A673 (cell line): ENCODE data around the gene CCDC110. TPM values are rescaled to one million over a fixed set of nuclear protein-coding genes. Genes with fewer than 3 reads are reported as not detected.

ENCODE experiments used
- BruUV-seq: library from RNA; stranded (reverse); fragments of 400-500 nt; replicated peaks from 2 replicates; lab custom pipeline; 2021; lab: Mats Ljungman, UMichigan
- CTCF ChIA-PET: fragments of 300-600 bp; sonication (Branson Sonifier 250); formaldehyde crosslinking; loops from one replicate; lab custom pipeline; 2022; ENCODE audit warnings: antibody characterized with exemption; lab: Charles Lee
- POLR2A ChIA-PET: fragments of 300-600 bp; sonication (Branson Sonifier 250); formaldehyde crosslinking; loops from one replicate; lab custom pipeline; 2022; ENCODE audit warnings: antibody characterized with exemption; ENCODE audit not compliant: low non-redundant PET; lab: Charles Lee
- DNase-seq: peaks from one replicate; pipeline ENCODE4 v3.0.0-alpha.2; 2015; ENCODE audit warnings: low spot score
- H3K27ac ChIP-seq: fragments of 200-600 bp; sonication (generic); 2 replicates; pipeline ENCODE4 v1.5.1; 2016; ENCODE audit warnings: mixed run types, low read depth, mild to moderate bottlenecking, mixed read lengths, antibody characterized with exemption, low read length; ENCODE audit not compliant: poor library complexity, severe bottlenecking
- H3K27me3 ChIP-seq: fragments of 200-600 bp; sonication (generic); replicated peaks from 2 replicates; pipeline ENCODE4 v1.6.1; 2017; ENCODE audit warnings: mixed run types, low read depth, mild to moderate bottlenecking, mixed read lengths, antibody characterized with exemption, low read length; ENCODE audit not compliant: insufficient read depth, poor library complexity
- H3K36me3 ChIP-seq: fragments of 200-600 bp; sonication (generic); 2 replicates; pipeline ENCODE4 v1.6.1; 2016; ENCODE audit warnings: mixed run types, mild to moderate bottlenecking, mixed read lengths, antibody characterized with exemption, low read length; ENCODE audit not compliant: insufficient read depth, poor library complexity, severe bottlenecking
- H3K4me1 ChIP-seq: fragments of 200-600 bp; sonication (generic); 2 replicates; pipeline ENCODE4 v1.6.1; 2017; ENCODE audit warnings: mixed run types, mild to moderate bottlenecking, mixed read lengths, antibody characterized with exemption, low read length; ENCODE audit not compliant: insufficient read depth, poor library complexity, severe bottlenecking
- H3K4me3 ChIP-seq: fragments of 200-600 bp; sonication (generic); 2 replicates; pipeline ENCODE4 v1.5.1; 2016; ENCODE audit warnings: low read depth, mixed run types, mild to moderate bottlenecking, mixed read lengths, low read length; ENCODE audit not compliant: poor library complexity, severe bottlenecking
- H3K9me3 ChIP-seq: fragments of 200-600 bp; sonication (generic); 2 replicates; pipeline ENCODE4 v1.6.1; 2016; ENCODE audit warnings: mixed run types, low read depth, mild to moderate bottlenecking, mixed read lengths, antibody characterized with exemption, low read length; ENCODE audit not compliant: poor library complexity, severe bottlenecking
- CTCF ChIP-seq: fragments of 300-800, 200-600 bp; sonication (generic); conservative IDR thresholded peaks from 2 replicates; pipeline ENCODE4 v1.5.1; 2017; ENCODE audit warnings: low read depth, mild to moderate bottlenecking, antibody characterized with exemption, low read length, moderate library complexity, mixed read lengths
- EZH2 ChIP-seq: fragments of 200-600 bp; sonication (generic); IDR thresholded peaks from 2 replicates; pipeline ENCODE4 v1.6.1; 2017; ENCODE audit warnings: borderline replicate concordance, low read depth, mild to moderate bottlenecking, mixed read lengths, antibody characterized with exemption, low read length; ENCODE audit not compliant: poor library complexity, severe bottlenecking
- intact Hi-C: fragments of 100-400 bp; cut with micrococcal nuclease; formaldehyde crosslinking; loops from one replicate; pipeline ENCODE4 v1.10.0; 2022; ENCODE audit not compliant: unreplicated experiment
- total RNA-seq: library from RNA; stranded (reverse); gene quantifications from 2 replicates; pipeline ENCODE4 v1.2.3, GENCODE V29; 2021

The CCDC110 gene
- total RNA-seq, 1 experiment from 2014 or later, result not detected

- Histone ChIP-seq H3K9me3 (no peaks in the 10 kb centered on the region), H3K27ac (no peak overlapping the region), H3K27me3 (peaks cover 34% of the 10 kb centered on the region), H3K4me1 (no peaks in the 10 kb centered on the region), H3K4me3 (no peak overlapping the region), H3K36me3 (no peaks in the 10 kb centered on the region)
- intact Hi-C loops, result no loop called here
- BruUV-seq, result no TSS peak
- DNase-seq, result no peak
- POLR2A ChIA-PET, result no interaction called here
- CTCF ChIA-PET, result no interaction called here
- TF ChIP-seq CTCF (no peak), EZH2 (no peak)
Observed at GRCh38 chr4:185464887-185465286, 6.6 kb downstream of the CCDC110 start.

GRCh38 chr4:185464183-185464582 is 7.3 kb downstream of the CCDC110 start:
- H3K27ac ChIP-seq, result no peak overlapping the region
- H3K9me3 ChIP-seq, result no peaks in the 10 kb centered on the region
- H3K4me1 ChIP-seq, result no peaks in the 10 kb centered on the region
- ChIA-PET CTCF (no interaction called here), POLR2A (no interaction called here)
- no peaks in the 10 kb centered on the region for H3K36me3 ChIP-seq
- H3K4me3 ChIP-seq, result no peak overlapping the region
- no peak for TF ChIP-seq EZH2
- TF ChIP-seq CTCF, result no peak
- peaks cover 34% of the 10 kb centered on the region for H3K27me3 ChIP-seq
- intact Hi-C loops, result no loop called here
- no TSS peak for BruUV-seq
- DNase-seq, result no peak

DNA sequence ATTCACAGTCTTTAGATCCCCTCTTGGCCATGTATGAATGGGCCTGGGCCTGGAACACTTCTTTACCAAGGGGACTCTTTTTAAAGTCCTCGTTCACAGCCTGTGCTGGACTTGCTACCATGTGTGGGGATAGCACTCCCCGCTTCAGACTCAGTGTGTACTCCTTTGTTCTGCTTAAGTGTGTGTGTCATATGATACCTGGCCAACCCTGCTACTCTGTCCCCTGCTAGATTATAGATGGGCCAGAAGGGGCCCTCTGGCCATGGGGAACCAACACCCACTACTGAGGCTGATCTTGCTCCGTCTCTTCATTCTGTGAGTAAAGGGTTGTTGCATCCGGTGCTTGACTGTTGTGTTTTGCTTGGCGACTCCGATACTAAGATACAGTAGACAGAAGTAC is 8.0 kb downstream of the CCDC110 start:
- no peaks in the 10 kb centered on the region for H3K9me3 ChIP-seq
- BruUV-seq, result no TSS peak
- no peaks in the 10 kb centered on the region for H3K36me3 ChIP-seq
- POLR2A ChIA-PET, result no interaction called here
- H3K4me3 ChIP-seq, result no peak overlapping the region
- TF ChIP-seq CTCF (no peak), EZH2 (no peak)
- no peak for DNase-seq
- H3K4me1 ChIP-seq, result no peaks in the 10 kb centered on the region
- H3K27ac ChIP-seq, result no peak overlapping the region
- intact Hi-C loops, result no loop called here
- H3K27me3 ChIP-seq, result peaks cover 30% of the 10 kb centered on the region
- CTCF ChIA-PET, result no interaction called here
